B cell (primary cell): ENCODE measurements around the gene HMGA1.

ENCODE experiments used
- CTCF ChIP-seq: fragments of 200-600 bp; IDR thresholded peaks from one replicate; pipeline ENCODE4 v1.8.0; 2022; ENCODE audit warnings: antibody characterized with exemption, mild to moderate bottlenecking
- EZH2 ChIP-seq: IDR thresholded peaks from 2 replicates; pipeline ENCODE4 v1.6.1; 2012; ENCODE audit warnings: borderline replicate concordance, low read depth, mild to moderate bottlenecking, moderate library complexity, low read length; ENCODE audit not compliant: insufficient read depth, poor library complexity, severe bottlenecking

- TF ChIP-seq EZH2: no peak
- TF ChIP-seq CTCF: no peak
Measured at GRCh38 chr6:34248198-34248726, 11.6 kb downstream of the HMGA1 start.
